ENCODE data around the gene SYT9.

SYT9 gene

GRCh38 chr11:7471071-7471470, 219.4 kb downstream of the SYT9 start:
- DNase-seq (ENCODE audit: low spot score): no peak
- TF ChIP-seq CTCF (conservative IDR thresholded peaks at IDR 0.05; ENCODE audit: low read depth): no peak
- H3K27ac ChIP-seq: no peak overlapping the region
- POLR2A ChIA-PET (ENCODE audit: low non-redundant PET): no interaction called here
- CTCF ChIA-PET: interaction anchor here (0.6 kb wide), 1 partner anchor 193 kb away, joined by 8 read pairs; no protein-coding TSS in a partner anchor

DNA sequence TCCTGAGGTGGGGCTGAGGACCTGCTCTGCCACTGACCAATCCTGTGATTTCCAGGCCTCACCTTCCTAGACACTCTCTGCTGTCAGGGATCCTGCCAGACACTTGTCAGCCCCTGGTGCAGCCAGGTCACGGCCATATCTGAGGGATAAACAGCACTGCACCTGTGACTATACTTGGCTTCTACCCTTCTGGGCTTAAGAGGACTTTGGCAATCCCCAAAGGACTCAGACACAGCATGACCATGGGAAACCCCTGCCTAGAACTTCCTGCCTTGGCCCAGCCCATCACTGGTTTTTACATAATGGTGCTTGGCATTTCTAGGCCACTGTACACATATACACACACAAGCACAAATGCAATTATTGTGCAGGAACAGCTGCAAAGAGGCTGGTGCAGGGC, 222.0 kb downstream of the SYT9 start:
- TF ChIP-seq CTCF (conservative IDR thresholded peaks at IDR 0.05; ENCODE audit: low read depth): no peak
- CTCF ChIA-PET: interaction anchor here (0.5 to 1.1 kb wide), 2 partner anchors 10 to 98 kb away, joined by 3 to 4 read pairs; no protein-coding TSS in a partner anchor

GRCh38 chr11:7480113-7480512, 228.4 kb downstream of the SYT9 start:
- POLR2A ChIA-PET (ENCODE audit: low non-redundant PET): no interaction called here
- H3K27ac ChIP-seq: no peak overlapping the region
- DNase-seq (ENCODE audit: low spot score): no peak
- CTCF ChIA-PET: no interaction called here
- TF ChIP-seq CTCF (conservative IDR thresholded peaks at IDR 0.05; ENCODE audit: low read depth): no peak

More for the DNA sequence above, 222.0 kb downstream of the SYT9 start:
- no peak overlapping the region for H3K27ac ChIP-seq
- DNase-seq (ENCODE audit: low spot score): no peak
- POLR2A ChIA-PET (ENCODE audit: low non-redundant PET): no interaction called here

DNA sequence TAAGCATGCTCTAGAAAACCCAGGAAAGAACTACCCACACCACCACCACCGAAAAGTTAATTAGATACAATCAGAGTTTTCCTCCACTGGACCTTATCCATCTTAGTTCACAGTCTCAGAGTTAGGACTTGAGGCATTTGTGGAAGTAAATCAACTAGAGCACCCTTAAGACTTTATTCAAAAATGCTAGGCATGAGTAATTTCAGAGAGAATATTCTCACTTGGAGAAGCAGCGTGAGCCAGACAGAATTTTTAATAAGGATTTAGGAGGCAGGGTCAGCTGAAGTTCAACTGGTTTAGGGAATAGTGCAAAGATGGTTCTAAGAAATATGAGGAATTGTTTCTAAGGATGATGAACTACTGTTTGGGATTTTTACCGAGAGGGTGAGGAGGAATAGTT, 232.4 kb downstream of the SYT9 start:
- ChIA-PET POLR2A (ENCODE audit: low non-redundant PET) (no interaction called here), CTCF (interaction anchor here (0.6 to 0.7 kb wide), 2 partner anchors 17 to 24 kb away, joined by 3 to 4 read pairs; no protein-coding TSS in a partner anchor)
- no peak for TF ChIP-seq CTCF (conservative IDR thresholded peaks at IDR 0.05; ENCODE audit: low read depth)
- H3K27ac ChIP-seq: no peak overlapping the region
- no peak for DNase-seq (ENCODE audit: low spot score)

DNA sequence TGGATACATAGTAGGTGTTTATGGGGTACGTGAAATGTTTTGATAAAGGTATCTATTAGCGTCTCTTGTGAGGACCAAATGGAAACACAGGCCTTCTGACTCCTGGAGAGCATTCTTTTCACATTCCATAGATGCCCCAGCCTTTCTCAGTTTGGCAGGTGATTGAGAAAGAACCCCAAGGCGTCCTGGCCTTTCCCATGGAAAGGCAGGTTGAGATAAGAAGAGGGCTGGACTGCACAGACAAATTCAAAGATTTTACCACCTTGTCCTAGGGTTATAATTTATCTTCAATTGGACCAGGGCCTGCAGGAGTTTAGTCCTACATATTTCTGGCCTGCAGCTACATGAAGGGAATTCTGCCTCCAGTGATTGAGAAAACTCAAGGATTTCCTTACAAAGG, 232.9 kb downstream of the SYT9 start:
- DNase-seq (ENCODE audit: low spot score): no peak
- CTCF ChIA-PET: interaction anchor here (0.7 kb wide), 1 partner anchor 25 kb away, joined by 4 read pairs; no protein-coding TSS in a partner anchor
- no peak for TF ChIP-seq CTCF (conservative IDR thresholded peaks at IDR 0.05; ENCODE audit: low read depth)
- POLR2A ChIA-PET (ENCODE audit: low non-redundant PET): no interaction called here
- H3K27ac ChIP-seq: no peak overlapping the region

DNA sequence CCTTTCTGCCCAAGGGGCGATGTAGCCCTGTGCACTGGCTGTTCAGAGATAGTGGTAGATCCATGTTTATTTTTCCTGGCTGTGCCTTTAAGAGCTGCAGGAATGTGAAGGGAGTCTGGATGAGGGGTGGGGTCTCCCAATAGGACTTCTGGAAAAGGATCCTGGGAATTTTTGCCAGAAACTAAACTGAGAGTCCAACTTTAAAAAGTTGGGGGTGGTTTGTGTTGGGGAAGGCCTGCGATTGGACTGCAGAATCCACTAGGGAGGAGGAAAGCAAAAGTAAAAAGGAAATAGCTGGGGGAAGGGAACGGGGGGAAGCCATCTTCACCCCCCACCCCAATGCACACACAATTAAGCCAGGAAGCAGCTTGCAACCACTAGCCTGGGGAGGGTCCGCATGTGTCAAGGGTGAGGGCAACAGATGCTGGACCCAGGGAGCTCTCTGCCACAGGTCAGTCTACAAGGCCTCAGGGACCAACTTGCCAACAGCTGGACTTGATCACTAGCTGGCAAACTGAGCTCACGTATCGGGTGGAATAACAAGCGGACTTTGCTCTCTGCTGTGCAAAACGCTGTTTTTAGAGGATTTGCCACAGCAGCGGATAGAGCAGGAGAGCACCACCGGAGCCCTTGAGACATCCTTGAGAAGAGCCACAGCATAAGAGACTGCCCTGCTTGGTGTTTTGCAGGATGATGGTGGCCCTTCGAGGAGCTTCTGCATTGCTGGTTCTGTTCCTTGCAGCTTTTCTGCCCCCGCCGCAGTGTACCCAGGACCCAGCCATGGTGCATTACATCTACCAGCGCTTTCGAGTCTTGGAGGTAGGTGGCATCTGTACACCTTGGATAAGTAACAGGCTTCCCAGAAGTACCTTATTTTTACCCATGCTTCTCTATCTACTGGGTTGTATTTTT, 233.7 kb downstream of the SYT9 start, which contains the start of gene OLFML1:
Gene OLFML1, plus strand, starts transcription at position 321 of the 912 bp plus-strand sequence. Its CDS starts 370 bp downstream, at position 691.
- ChIA-PET CTCF (no interaction called here), POLR2A (ENCODE audit: low non-redundant PET) (interaction anchor here (0.6 kb wide), 1 partner anchor 30 kb away, joined by 3 read pairs; no protein-coding TSS in a partner anchor)
- DNase-seq (ENCODE audit: low spot score): no peak
- TF ChIP-seq CTCF (conservative IDR thresholded peaks at IDR 0.05; ENCODE audit: low read depth): no peak
- H3K27ac ChIP-seq: peak within 1 kb of the TSS; percentile 13; the same call in 1 of the 2 replicates

Data from RWPE1 (cell line).